Left ventricle myocardium inferior (tissue), 1 donor: ENCODE measurements around the gene NFIB. TPM values are rescaled to one million over a fixed set of nuclear protein-coding genes. Genes with fewer than 3 reads are reported as not detected.

Experiments
- DNase-seq: peaks from one replicate; pipeline ENCODE4 v3.0.0-alpha.2; 2020
- H3K27ac ChIP-seq: fragments of 200-600 bp; replicated peaks from 2 replicates; pipeline ENCODE4 v1.8.0; 2021
- H3K27me3 ChIP-seq: fragments of 200-600 bp; 2 replicates; pipeline ENCODE4 v1.8.0; 2021; ENCODE audit warnings: low read depth
- H3K36me3 ChIP-seq: fragments of 200-600 bp; 2 replicates; pipeline ENCODE4 v1.8.0; 2021
- H3K4me1 ChIP-seq: fragments of 200-600 bp; 2 replicates; pipeline ENCODE4 v1.8.0; 2021
- H3K4me3 ChIP-seq: fragments of 200-600 bp; 2 replicates; pipeline ENCODE4 v1.8.0; 2021; ENCODE audit warnings: mild to moderate bottlenecking, moderate library complexity
- H3K9me3 ChIP-seq: fragments of 200-600 bp; replicated peaks from 2 replicates; pipeline ENCODE4 v1.8.0; 2021
- intact Hi-C: fragments of 100-400 bp; cut with micrococcal nuclease; formaldehyde crosslinking; loops from one replicate; pipeline ENCODE4 v1.11.0; 2022
- total RNA-seq: library from RNA; stranded (reverse); fragmentation: NEBNext Ultra II Directional; extraction: Animal tissue kit (Norgen Biotek cat#: 25700); gene quantifications from one replicate; pipeline ENCODE4 v1.2.1, GENCODE V29; 2021
- TF ChIP-seq, protein P1 (sequence below): fragments of 200-600 bp; IDR thresholded peaks from 2 replicates; pipeline ENCODE4 v1.8.0; 2021; ENCODE audit warnings: antibody characterized with exemption, mild to moderate bottlenecking, borderline replicate concordance
- donor health status: DM: no; HTN: yes; CAD: no; lungs with severe emphysema.

The NFIB gene
- total RNA-seq, 1 donor from 2014 or later: 110 TPM

DNA sequence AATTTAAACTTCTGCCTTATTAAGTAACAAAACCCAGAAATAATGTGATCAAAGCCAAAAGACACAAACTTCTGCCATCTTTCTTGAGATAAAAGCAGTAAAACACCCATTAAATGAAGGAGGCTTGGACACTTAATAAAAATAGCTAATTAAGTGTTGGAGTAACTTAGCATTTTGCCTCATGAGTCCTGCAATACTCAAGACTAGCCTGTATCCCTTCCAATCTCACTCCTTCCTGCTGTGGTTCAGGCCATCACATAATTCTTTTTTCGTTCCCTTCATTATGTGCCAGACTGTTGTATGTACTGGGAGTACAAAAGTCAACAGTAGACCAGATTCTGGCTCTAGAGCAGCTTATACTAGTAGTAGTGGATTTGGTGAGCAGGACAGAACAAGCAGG, 250.2 kb downstream of the NFIB start:
- Histone ChIP-seq H3K4me1 (peaks cover 5% of the 10 kb centered on the region), H3K4me3 (no peak overlapping the region), H3K27me3 (no peaks in the 10 kb centered on the region), H3K27ac (no peak overlapping the region), H3K9me3 (no peaks in the 10 kb centered on the region), H3K36me3 (no peaks in the 10 kb centered on the region)
- intact Hi-C loops: no loop called here
- DNase-seq: no peak
- TF ChIP-seq, protein P1, sequence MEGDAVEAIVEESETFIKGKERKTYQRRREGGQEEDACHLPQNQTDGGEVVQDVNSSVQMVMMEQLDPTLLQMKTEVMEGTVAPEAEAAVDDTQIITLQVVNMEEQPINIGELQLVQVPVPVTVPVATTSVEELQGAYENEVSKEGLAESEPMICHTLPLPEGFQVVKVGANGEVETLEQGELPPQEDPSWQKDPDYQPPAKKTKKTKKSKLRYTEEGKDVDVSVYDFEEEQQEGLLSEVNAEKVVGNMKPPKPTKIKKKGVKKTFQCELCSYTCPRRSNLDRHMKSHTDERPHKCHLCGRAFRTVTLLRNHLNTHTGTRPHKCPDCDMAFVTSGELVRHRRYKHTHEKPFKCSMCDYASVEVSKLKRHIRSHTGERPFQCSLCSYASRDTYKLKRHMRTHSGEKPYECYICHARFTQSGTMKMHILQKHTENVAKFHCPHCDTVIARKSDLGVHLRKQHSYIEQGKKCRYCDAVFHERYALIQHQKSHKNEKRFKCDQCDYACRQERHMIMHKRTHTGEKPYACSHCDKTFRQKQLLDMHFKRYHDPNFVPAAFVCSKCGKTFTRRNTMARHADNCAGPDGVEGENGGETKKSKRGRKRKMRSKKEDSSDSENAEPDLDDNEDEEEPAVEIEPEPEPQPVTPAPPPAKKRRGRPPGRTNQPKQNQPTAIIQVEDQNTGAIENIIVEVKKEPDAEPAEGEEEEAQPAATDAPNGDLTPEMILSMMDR: no peak

DNA sequence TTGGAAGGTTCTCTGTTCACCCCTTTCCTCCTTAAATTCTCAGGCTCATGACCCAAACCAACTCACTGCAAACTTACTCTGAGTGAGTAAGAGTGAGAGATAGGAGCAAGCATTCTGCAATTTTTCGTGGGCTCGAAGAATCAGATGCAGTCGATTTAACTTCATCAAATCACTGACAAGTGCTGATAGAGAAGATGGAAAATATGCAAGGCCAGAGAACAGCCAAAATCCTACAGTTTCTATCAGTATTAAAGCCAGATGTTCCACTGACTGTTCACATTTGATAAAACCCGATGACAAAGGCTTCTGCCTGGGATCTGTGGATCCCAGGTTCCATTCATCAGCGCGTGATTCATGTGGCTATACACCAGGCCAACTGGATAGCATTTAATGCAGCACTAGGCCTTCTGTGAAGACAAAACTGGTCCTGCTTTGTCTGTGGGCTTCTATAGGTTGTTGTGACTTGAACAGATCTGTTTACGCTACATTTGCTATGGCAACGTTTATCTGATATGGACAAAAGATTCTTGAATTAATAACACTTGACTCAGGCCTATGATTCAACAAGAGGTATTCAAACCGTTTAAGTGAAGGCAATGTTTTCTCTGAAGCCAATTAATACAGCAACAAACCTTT, 251.2 kb downstream of the NFIB start:
- DNase-seq: no peak
- no peaks in the 10 kb centered on the region for H3K36me3 ChIP-seq
- TF ChIP-seq, protein P1: no peak
- no peak overlapping the region for H3K4me3 ChIP-seq
- H3K9me3 ChIP-seq: no peaks in the 10 kb centered on the region
- no peak overlapping the region for H3K27ac ChIP-seq
- peaks cover 11% of the 10 kb centered on the region for H3K4me1 ChIP-seq
- intact Hi-C loops: no loop called here
- H3K27me3 ChIP-seq: no peaks in the 10 kb centered on the region

DNA sequence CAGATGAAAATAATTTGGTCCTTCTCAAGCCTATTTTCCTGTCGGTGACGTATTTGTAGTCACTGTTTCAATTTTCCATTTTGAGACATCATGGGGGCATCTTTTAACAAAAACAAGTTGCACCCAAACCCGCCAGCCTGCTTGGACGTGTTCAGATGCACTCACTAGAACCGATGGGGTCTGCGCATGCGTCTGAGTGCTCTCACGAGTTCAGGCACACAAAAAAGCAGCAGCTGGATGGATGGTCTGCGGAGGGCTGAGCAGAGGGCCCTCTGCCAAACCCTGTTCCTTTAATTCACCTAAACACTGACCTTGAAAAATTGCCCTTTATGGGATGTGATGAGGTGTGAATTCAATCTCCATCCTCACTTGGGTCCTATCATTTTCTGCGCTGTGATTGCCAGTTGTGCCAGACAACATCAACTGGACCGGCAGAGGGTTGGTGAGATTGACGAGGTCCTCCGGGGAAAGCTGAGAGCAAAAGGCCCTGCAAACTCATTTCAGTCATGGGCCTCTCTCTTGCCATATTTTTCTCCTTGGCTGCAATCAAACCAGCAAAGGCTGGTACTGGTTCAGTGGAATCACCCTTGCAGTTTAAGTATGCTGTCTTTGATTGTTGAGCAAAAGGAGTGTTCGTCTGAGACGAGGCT, 251.9 kb downstream of the NFIB start:
- peaks cover 18% of the 10 kb centered on the region for H3K4me1 ChIP-seq
- intact Hi-C loops: no loop called here
- no peak for DNase-seq

GRCh38 chr9:14058325-14058688, 255.6 kb downstream of the NFIB start:
- TF ChIP-seq, protein P1: no peak
- DNase-seq: no peak
- no peak overlapping the region for H3K4me3 ChIP-seq

More for the DNA sequence above, 251.9 kb downstream of the NFIB start:
- Histone ChIP-seq H3K27me3 (no peaks in the 10 kb centered on the region), H3K27ac (no peak overlapping the region), H3K36me3 (no peaks in the 10 kb centered on the region), H3K9me3 (no peaks in the 10 kb centered on the region), H3K4me3 (no peak overlapping the region)
- TF ChIP-seq, protein P1: no peak

DNA sequence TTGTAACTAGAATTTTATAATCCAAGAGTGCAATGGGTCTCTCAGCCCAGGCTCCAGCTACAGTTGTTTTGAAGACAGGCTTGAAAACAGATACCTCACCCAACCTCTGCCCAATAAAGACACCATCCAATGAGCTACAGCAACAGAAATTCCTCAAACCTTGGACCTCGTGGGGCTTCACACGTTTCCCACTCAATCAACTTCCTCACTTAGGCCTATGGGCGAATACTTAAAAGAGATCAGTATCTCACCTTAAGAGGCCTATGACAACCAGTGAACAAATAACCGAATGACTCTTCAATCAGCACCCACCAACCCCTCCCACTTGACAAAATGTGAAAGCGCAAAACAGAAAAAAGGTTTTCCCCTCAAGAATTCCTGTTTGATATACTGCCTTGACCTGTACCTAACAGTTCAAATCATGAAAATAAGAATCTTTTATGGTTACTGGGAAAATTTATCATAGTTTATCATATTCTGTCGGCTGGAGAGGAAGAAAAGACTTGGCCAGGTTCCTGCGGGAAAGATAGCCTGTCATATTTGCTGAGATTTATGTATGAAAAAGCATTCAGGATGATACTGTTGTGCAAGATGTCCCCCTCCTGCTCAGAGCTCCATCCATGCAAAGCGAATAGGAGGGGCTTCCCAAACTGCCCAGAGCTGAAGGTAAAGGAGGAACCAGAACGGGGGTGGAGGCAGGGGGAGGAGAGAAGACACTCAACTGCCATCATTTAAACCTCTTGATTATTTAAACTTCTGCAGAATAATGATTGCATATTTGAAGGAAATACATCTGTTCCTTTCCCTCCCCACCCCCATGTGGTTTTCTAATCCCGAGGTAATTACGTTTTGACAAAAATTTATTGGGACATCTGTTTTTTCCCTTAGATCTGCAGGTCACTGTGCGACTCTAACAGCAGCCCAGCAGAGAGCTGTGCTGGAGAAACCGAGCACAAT, 256.3 kb downstream of the NFIB start:
- H3K27ac ChIP-seq: peak overlapping the region; percentile 53
- H3K4me1 ChIP-seq: peaks cover 25% of the 10 kb centered on the region
- no peak overlapping the region for H3K4me3 ChIP-seq
- H3K27me3 ChIP-seq: no peaks in the 10 kb centered on the region
- DNase-seq: no peak
- TF ChIP-seq, protein P1: no peak
- H3K36me3 ChIP-seq: no peaks in the 10 kb centered on the region
- intact Hi-C loops: no loop called here
- no peaks in the 10 kb centered on the region for H3K9me3 ChIP-seq

More at GRCh38 chr9:14058325-14058688, 255.6 kb downstream of the NFIB start:
- peaks cover 23% of the 10 kb centered on the region for H3K4me1 ChIP-seq
- H3K27me3 ChIP-seq: no peaks in the 10 kb centered on the region
- intact Hi-C loops: no loop called here
- H3K9me3 ChIP-seq: no peaks in the 10 kb centered on the region
- H3K36me3 ChIP-seq: no peaks in the 10 kb centered on the region
- peak overlapping the region; percentile 53 for H3K27ac ChIP-seq
